Mesodermal cell (in vitro differentiated cells): ENCODE results near the gene CCN5.
"Not testable (repeated sequence)": the region's sequence is repeated elsewhere in the genome, so short reads cannot be mapped to it uniquely, and the experiment has no call there.

Experiments
- H3K27ac ChIP-seq: 2 replicates; pipeline ENCODE4 v1.7.0; 2013; ENCODE audit warnings: mild to moderate bottlenecking, low read depth, low read length, moderate library complexity; ENCODE audit not compliant: severe bottlenecking
- H3K36me3 ChIP-seq: 2 replicates; pipeline ENCODE4 v1.7.1; 2013; ENCODE audit warnings: mild to moderate bottlenecking, low read length, moderate library complexity; ENCODE audit not compliant: control insufficient read depth, insufficient read depth
- H3K4me1 ChIP-seq: one replicate; pipeline ENCODE4 v1.7.1; 2013; ENCODE audit warnings: mild to moderate bottlenecking, low read length; ENCODE audit not compliant: insufficient read depth, control insufficient read depth, poor library complexity, severe bottlenecking
- H3K4me3 ChIP-seq: 2 replicates; pipeline ENCODE4 v1.7.0; 2013; ENCODE audit warnings: low read length, control low read depth, mild to moderate bottlenecking; ENCODE audit not compliant: insufficient read depth, poor library complexity, severe bottlenecking; ENCODE audit errors: extremely low read depth
- H3K9me3 ChIP-seq: 2 replicates; pipeline ENCODE4 v1.7.1; 2013; ENCODE audit warnings: mild to moderate bottlenecking, low read length, moderate library complexity; ENCODE audit not compliant: control insufficient read depth
- WGBS, 2 experiments: methylation state at CpG; one replicate each; pipeline ENCODE4 v1.1.5; 2013; ENCODE audit warnings: missing lambda C conversion rate in 2 of 2; ENCODE audit not compliant: insufficient coverage in 2 of 2; 5-methylcytosine and 5-hydroxymethylcytosine counted together

Gene CCN5

DNA sequence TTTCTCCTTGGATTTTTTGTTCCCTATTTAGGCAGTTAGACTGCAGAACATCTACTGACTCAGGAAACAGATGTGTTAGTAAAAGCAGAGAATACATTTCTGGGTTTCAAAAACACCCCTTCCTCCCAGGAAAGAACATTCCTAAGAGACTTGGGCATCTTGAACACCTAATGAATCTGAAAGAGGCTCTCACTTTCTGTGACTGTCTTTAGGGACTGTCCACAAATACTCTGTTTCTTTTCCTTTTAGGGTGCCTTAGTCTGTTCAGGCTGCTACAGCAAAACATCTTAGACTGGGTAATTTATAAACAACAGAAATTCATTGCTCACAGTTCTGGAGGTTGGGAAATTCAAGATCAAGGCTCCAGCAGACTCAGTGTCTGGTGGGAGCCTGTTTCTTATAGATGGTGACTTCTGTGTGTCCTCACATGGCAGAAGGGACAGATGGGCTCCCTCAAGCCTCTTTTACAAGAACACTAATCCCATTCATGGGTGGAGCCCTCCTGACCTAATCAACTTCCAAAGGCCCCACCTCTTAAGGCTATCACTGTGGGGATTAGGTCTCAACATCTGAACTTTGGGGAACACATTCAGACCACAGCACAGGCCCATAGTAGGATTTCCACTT lies 19.4 kb upstream of the CCN5 start:
- Histone ChIP-seq H3K9me3 (peaks cover 4% of the 10 kb centered on the region), H3K4me1 (peaks cover 9% of the 10 kb centered on the region), H3K27ac (no peak overlapping the region), H3K4me3 (no peak overlapping the region), H3K36me3 (no peaks in the 10 kb centered on the region)

- 93 to 100% methylated on average over 1 to 2 of the region's 3 CpGs for WGBS, 2 experiments
- peaks cover 4% of the 10 kb centered on the region for H3K9me3 ChIP-seq
- no peaks in the 10 kb centered on the region for H3K36me3 ChIP-seq
- H3K27ac ChIP-seq, result no peak overlapping the region
- peaks cover 12% of the 10 kb centered on the region for H3K4me1 ChIP-seq
- no peak overlapping the region for H3K4me3 ChIP-seq
Observed at GRCh38 chr20:44696315-44696714, 18.9 kb upstream of the CCN5 start.

DNA sequence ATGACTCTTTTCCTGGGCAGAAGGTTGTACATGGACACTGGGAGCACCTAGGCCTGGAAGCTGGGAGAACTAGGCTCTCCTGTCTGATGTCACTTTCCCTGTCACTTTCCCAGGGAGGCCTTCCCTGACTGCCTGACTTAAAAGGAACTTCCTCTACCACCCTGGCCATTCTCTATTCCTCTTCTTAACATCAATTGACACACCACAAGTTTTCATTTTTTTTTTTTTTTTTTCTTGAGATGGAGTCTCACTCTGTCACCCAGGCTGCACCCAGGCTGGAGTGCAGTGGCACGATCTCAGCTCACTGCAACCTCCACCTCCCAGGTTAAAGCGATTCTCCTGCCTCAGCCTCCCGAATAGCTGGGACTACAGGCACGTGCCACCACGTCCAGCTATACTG lies 18.1 kb upstream of the CCN5 start:
- H3K4me3 ChIP-seq, H3K36me3 ChIP-seq, H3K9me3 ChIP-seq, H3K27ac ChIP-seq: not testable (repeated sequence)
- peaks cover 12% of the 10 kb centered on the region for H3K4me1 ChIP-seq
- WGBS, 2 experiments, result 90 to 93% methylated on average over 5 of the region's 5 CpGs

GRCh38 chr20:44698351-44698750 lies 16.8 kb upstream of the CCN5 start:
- WGBS, 2 experiments, result 57 to 83% methylated on average over 1 of the region's 3 CpGs
- Histone ChIP-seq H3K36me3 (no peaks in the 10 kb centered on the region), H3K4me3 (no peak overlapping the region), H3K27ac (no peak overlapping the region), H3K4me1 (peaks cover 5% of the 10 kb centered on the region), H3K9me3 (no peaks in the 10 kb centered on the region)

GRCh38 chr20:44700306-44700705 lies 14.9 kb upstream of the CCN5 start:
- WGBS, 2 experiments, result 98 to 99% methylated on average over 9 to 11 of the region's 11 CpGs
- Histone ChIP-seq H3K36me3 (no peaks in the 10 kb centered on the region), H3K4me1 (peaks cover 3% of the 10 kb centered on the region), H3K27ac (no peak overlapping the region), H3K4me3 (no peak overlapping the region), H3K9me3 (no peaks in the 10 kb centered on the region)

GRCh38 chr20:44701118-44701857 lies 13.9 kb upstream of the CCN5 start:
- Histone ChIP-seq H3K36me3 (no peaks in the 10 kb centered on the region), H3K4me3 (no peak overlapping the region), H3K27ac (no peak overlapping the region), H3K4me1 (peaks cover 3% of the 10 kb centered on the region), H3K9me3 (no peaks in the 10 kb centered on the region)
- 77 to 81% methylated on average over 12 to 14 of the region's 15 CpGs for WGBS, 2 experiments

DNA sequence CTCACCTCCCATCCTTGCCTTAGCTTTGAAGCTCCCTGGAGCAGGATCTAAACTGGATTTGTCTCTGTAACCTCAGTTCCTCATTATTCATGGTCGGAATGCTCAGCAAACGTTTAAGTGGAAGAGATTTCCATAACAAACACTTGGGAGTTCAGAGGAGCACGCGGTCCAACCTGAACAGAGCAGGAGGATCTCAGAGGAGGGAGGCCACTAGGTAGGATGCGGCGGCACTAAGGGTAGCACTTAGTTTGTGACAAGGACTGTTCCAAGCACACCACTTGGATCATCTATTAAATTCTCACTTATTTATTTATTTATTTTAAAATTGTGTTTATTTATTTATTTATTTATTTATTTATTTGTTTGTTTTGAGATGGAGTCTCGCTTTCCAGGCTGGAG lies 13.3 kb upstream of the CCN5 start:
- no peaks in the 10 kb centered on the region for H3K36me3 ChIP-seq
- peaks cover 7% of the 10 kb centered on the region for H3K4me1 ChIP-seq
- no peaks in the 10 kb centered on the region for H3K9me3 ChIP-seq
- no peak overlapping the region for H3K27ac ChIP-seq
- 59 to 63% methylated on average over 4 of the region's 7 CpGs for WGBS, 2 experiments
- no peak overlapping the region for H3K4me3 ChIP-seq

GRCh38 chr20:44702776-44703175 lies 12.4 kb upstream of the CCN5 start:
- peaks cover 9% of the 10 kb centered on the region for H3K4me1 ChIP-seq
- 86 to 94% methylated on average over 7 to 8 of the region's 9 CpGs for WGBS, 2 experiments
- H3K27ac ChIP-seq, result no peak overlapping the region
- H3K36me3 ChIP-seq, result no peaks in the 10 kb centered on the region
- no peak overlapping the region for H3K4me3 ChIP-seq
- no peaks in the 10 kb centered on the region for H3K9me3 ChIP-seq

DNA sequence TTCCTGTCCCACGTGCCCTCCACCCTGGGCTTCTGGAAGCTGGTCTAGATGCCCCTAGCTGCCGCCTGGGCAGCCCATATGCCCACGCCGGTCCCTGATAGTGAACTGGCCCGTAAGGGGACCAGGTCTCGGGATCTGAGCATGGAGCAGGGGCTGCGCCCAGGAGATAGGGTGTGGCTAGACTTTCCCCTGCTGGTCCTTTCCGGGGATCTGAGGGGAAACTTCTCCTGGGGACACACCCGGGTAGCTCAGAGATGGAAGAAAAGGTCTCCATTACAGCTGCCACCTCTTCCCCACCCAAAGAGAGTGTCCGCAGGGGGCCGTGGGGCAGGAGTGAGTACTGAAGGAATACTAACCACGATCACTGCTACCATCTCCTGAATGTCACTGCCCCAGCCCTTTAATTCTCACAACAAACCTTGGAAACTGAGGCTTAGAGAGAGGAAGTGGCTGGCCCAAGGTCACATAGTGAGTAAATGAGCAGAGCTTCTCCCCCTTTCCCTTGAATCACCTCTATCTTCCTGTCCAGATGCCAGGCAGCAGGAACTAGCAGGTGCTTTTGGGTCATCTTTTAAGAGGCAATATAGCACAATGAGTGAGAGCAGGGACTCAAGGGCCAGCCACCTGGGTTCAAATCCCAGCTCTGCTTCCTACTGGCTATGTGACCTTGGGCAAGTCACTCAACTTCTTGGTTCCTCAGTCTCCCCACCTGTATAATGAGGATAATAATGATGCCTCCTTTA lies 11.8 kb upstream of the CCN5 start:
- H3K27ac ChIP-seq, result no peak overlapping the region
- peaks cover 9% of the 10 kb centered on the region for H3K4me1 ChIP-seq
- H3K9me3 ChIP-seq, result no peaks in the 10 kb centered on the region
- H3K4me3 ChIP-seq, result no peak overlapping the region
- WGBS, 2 experiments, result 92 to 98% methylated on average over 8 to 11 of the region's 12 CpGs
- no peaks in the 10 kb centered on the region for H3K36me3 ChIP-seq

DNA sequence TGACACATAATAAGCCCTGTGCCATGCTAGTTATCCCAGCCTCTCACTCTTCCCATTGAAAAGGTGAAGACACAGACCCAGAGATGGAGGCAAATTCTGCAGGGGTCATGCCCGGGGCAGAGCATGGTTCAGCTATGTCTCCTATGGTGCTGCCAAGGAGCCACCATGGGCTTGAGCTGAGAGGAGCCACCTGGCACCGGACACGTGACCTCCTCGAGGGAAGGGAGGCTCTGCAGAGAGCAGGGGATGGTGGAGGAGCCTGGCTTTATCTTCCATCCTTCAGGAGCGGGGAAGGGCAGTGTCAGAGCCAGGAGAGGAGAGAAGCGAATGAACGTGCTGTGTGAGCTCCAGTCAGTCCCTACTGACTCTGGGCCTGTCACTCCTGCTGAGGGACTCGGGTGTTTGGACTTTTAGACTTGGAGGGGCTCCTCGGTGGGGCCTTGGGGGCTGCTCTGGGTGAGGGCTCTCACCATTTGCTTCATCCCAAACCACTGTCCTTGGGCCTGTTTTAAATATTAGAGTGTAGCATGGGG lies 11.1 kb upstream of the CCN5 start:
- H3K36me3 ChIP-seq, result no peaks in the 10 kb centered on the region
- 95 to 98% methylated on average over 5 to 9 of the region's 9 CpGs for WGBS, 2 experiments
- H3K4me3 ChIP-seq, result no peak overlapping the region
- peaks cover 9% of the 10 kb centered on the region for H3K4me1 ChIP-seq
- H3K9me3 ChIP-seq, result no peaks in the 10 kb centered on the region
- no peak overlapping the region for H3K27ac ChIP-seq
